DLD1 (cell line): ENCODE results near the gene OR5D16.
"Not testable (repeated sequence)": the region's sequence is repeated elsewhere in the genome, so short reads cannot be mapped to it uniquely, and the experiment has no call there.

Experiments used
- in situ Hi-C: cut with HindIII; loops from 2 replicates; pipeline ENCODE4 v1.10.0; 2017; ENCODE audit warnings: low sequenced_read_pairs

OR5D16 gene

GRCh38 chr11:55838452-55838851 lies at the start of gene OR5D16:
Gene OR5D16 (plus strand): TSS chr11:55838752. CDS start chr11:55838752, 0 bp downstream.
- in situ Hi-C loops, result no loop called here

GRCh38 chr11:55791606-55792005 lies 46.9 kb upstream of the OR5D16 start:
- in situ Hi-C loops, result no loop called here

- in situ Hi-C loops, result no loop called here
These were observed 45.2 kb upstream of the OR5D16 start for GRCh38 chr11:55793321-55793720.

- in situ Hi-C loops, result no loop called here
These were observed 43.3 kb upstream of the OR5D16 start, which contains the start of gene OR5D14 for GRCh38 chr11:55795256-55795655. Gene OR5D14 (plus strand): TSS chr11:55795556. CDS start chr11:55795556, 0 bp downstream.

GRCh38 chr11:55806248-55806647 lies 32.3 kb upstream of the OR5D16 start:
- in situ Hi-C loops, result no loop called here

GRCh38 chr11:55811067-55811466 lies 27.5 kb upstream of the OR5D16 start, which contains the start of gene OR5L1:
Gene OR5L1 (plus strand): TSS chr11:55811367. CDS start chr11:55811467, 100 bp downstream.
- in situ Hi-C loops, result no loop called here

GRCh38 chr11:55819330-55819729 lies 19.2 kb upstream of the OR5D16 start, which contains the start of gene OR5D18:
Gene OR5D18 (plus strand): TSS chr11:55819630. CDS start chr11:55819630, 0 bp downstream.
- in situ Hi-C loops, result no loop called here

GRCh38 chr11:55826919-55827318 lies 11.6 kb upstream of the OR5D16 start, which contains the start of gene OR5L2:
Gene OR5L2 (plus strand): TSS chr11:55827219. CDS start chr11:55827219, 0 bp downstream.
- in situ Hi-C loops, result no loop called here

- in situ Hi-C loops, result no loop called here
These were observed 8.9 kb downstream of the OR5D16 start for GRCh38 chr11:55847453-55847852.

GRCh38 chr11:55849037-55849436 lies 10.5 kb downstream of the OR5D16 start:
- in situ Hi-C loops, result no loop called here

- in situ Hi-C loops, result no loop called here
These were observed 13.6 kb downstream of the OR5D16 start for GRCh38 chr11:55852141-55852540.

- in situ Hi-C loops, result no loop called here
These were observed 16.2 kb downstream of the OR5D16 start for GRCh38 chr11:55854704-55855103.

GRCh38 chr11:55867354-55867753 lies 28.8 kb downstream of the OR5D16 start:
- in situ Hi-C loops, result not testable (repeated sequence)

GRCh38 chr11:55872731-55873130 lies 34.2 kb downstream of the OR5D16 start:
- in situ Hi-C loops, result not testable (repeated sequence)

- in situ Hi-C loops, result not testable (repeated sequence)
These were observed 34.6 kb downstream of the OR5D16 start for GRCh38 chr11:55873146-55873545.

- in situ Hi-C loops, result not testable (repeated sequence)
These were observed 44.4 kb downstream of the OR5D16 start, which contains the start of gene TRIM51 for GRCh38 chr11:55882997-55883396. Gene TRIM51 (plus strand): TSS chr11:55883297. CDS start chr11:55885429, 2,132 bp downstream.

GRCh38 chr11:55884995-55885394 lies 46.4 kb downstream of the OR5D16 start:
- in situ Hi-C loops, result not testable (repeated sequence)

GRCh38 chr11:55885481-55885880 lies 46.9 kb downstream of the OR5D16 start:
- in situ Hi-C loops, result not testable (repeated sequence)
